ENCODE measurements around the gene CDC16. TPM values are rescaled to one million over a fixed set of nuclear protein-coding genes. Genes with fewer than 3 reads are reported as not detected.
"Not testable (repeated sequence)": the region's sequence is repeated elsewhere in the genome, so short reads cannot be mapped to it uniquely, and the experiment has no call there.

CDC16 gene
- total RNA-seq = 10 to 100 TPM; 83.5 to 90.8 TPM

GRCh38 chr13:114234645-114235421 lies at the start of gene CDC16:
CDC16 (plus strand) TSS chr13:114234897; CDS start chr13:114235085, 188 bp downstream.
- H3K4me3 Mint-ChIP-seq = peak within 1 kb of the TSS; percentile 85
- DNase-seq (peak; percentile 95), ATAC-seq (peak; percentile 94)
- intact Hi-C loops (cut with DNase I, micrococcal nuclease) = loop anchor here (1.0 to 2.0 kb wide), 7 partner anchors 46 to 650 kb away; partner anchors contain the start of genes CHAMP1 (in 1 of the 2), TFDP1 (in 1 of the 2) and UPF3A (in 1 of the 2)
- peaks cover 36% of the 10 kb centered on the region for H3K36me3 Mint-ChIP-seq (ENCODE audit: low read depth)
- peaks cover 1% of the 10 kb centered on the region for H3K9me3 Mint-ChIP-seq (ENCODE audit: low read depth)
- peak within 1 kb of the TSS; percentile 95 for H3K27ac Mint-ChIP-seq
- ChIA-PET CTCF (interaction anchor here (0.8 to 1.2 kb wide), 2 partner anchors 9 to 125 kb away, joined by 3 read pairs; no protein-coding TSS in a partner anchor), POLR2A (interaction anchor here (0.7 kb wide), 1 partner anchor 283 kb away, joined by 3 read pairs; no protein-coding TSS in a partner anchor)
- no peaks in the 10 kb centered on the region for H3K27me3 Mint-ChIP-seq
- peaks cover 40% of the 10 kb centered on the region for H3K4me1 Mint-ChIP-seq

GRCh38 chr13:114185182-114185971 lies 49.3 kb upstream of the CDC16 start:
- CTCF ChIA-PET = interaction anchor here (0.9 to 1.0 kb wide), 2 partner anchors 17 to 252 kb away, joined by 3 to 5 read pairs; no protein-coding TSS in a partner anchor
- POLR2A ChIA-PET = no interaction called here
- Mint-ChIP-seq H3K36me3 (ENCODE audit: low read depth) (peaks cover 4% of the 10 kb centered on the region), H3K4me1 (peaks cover 9% of the 10 kb centered on the region), H3K9me3 (ENCODE audit: low read depth) (peaks cover 9% of the 10 kb centered on the region), H3K27ac (no peak overlapping the region), H3K4me3 (no peak overlapping the region), H3K27me3 (no peaks in the 10 kb centered on the region)
- intact Hi-C loops (cut with DNase I, micrococcal nuclease) = no loop called here
- ATAC-seq (no peak), DNase-seq (no peak)

- peak; percentile 44 for DNase-seq
- ChIA-PET POLR2A (no interaction called here), CTCF (interaction anchor here (0.6 to 0.8 kb wide), 3 partner anchors 26 to 364 kb away, joined by 3 to 4 read pairs (median 3); no protein-coding TSS in a partner anchor)
- ATAC-seq = peak; percentile 94
- H3K27me3 Mint-ChIP-seq = no peaks in the 10 kb centered on the region
- H3K4me3 Mint-ChIP-seq = no peak overlapping the region
- H3K27ac Mint-ChIP-seq = no peak overlapping the region
- H3K9me3 Mint-ChIP-seq (ENCODE audit: low read depth) = peaks cover 4% of the 10 kb centered on the region
- H3K36me3 Mint-ChIP-seq (ENCODE audit: low read depth) = peaks cover 4% of the 10 kb centered on the region
- intact Hi-C loops (cut with DNase I, micrococcal nuclease) = no loop called here
- peaks cover 13% of the 10 kb centered on the region for H3K4me1 Mint-ChIP-seq
Measured at GRCh38 chr13:114194853-114195252, 39.8 kb upstream of the CDC16 start.

GRCh38 chr13:114196629-114197028 lies 38.1 kb upstream of the CDC16 start:
- Mint-ChIP-seq H3K27me3 (no peaks in the 10 kb centered on the region), H3K9me3 (ENCODE audit: low read depth) (no peaks in the 10 kb centered on the region), H3K4me3 (no peak overlapping the region), H3K27ac (no peak overlapping the region), H3K4me1 (peaks cover 13% of the 10 kb centered on the region), H3K36me3 (ENCODE audit: low read depth) (no peaks in the 10 kb centered on the region)
- no peak for DNase-seq
- intact Hi-C loops (cut with DNase I, micrococcal nuclease) = no loop called here
- no peak for ATAC-seq
- ChIA-PET CTCF (no interaction called here), POLR2A (no interaction called here)

- intact Hi-C loops (cut with DNase I, micrococcal nuclease) = no loop called here
- H3K9me3 Mint-ChIP-seq (ENCODE audit: low read depth) = no peaks in the 10 kb centered on the region
- H3K4me1 Mint-ChIP-seq = peaks cover 25% of the 10 kb centered on the region
- H3K36me3 Mint-ChIP-seq (ENCODE audit: low read depth) = no peaks in the 10 kb centered on the region
- ChIA-PET CTCF (interaction anchor here (0.6 kb wide), 1 partner anchor 220 kb away, joined by 3 read pairs; no protein-coding TSS in a partner anchor), POLR2A (no interaction called here)
- DNase-seq (no peak), ATAC-seq (no peak)
- H3K27ac Mint-ChIP-seq = no peak overlapping the region
- H3K4me3 Mint-ChIP-seq = no peak overlapping the region
- no peaks in the 10 kb centered on the region for H3K27me3 Mint-ChIP-seq
Measured at GRCh38 chr13:114198556-114198955, 36.1 kb upstream of the CDC16 start.

- DNase-seq; H3K4me3 Mint-ChIP-seq; ATAC-seq; H3K27me3 Mint-ChIP-seq; intact Hi-C loops (cut with DNase I, micrococcal nuclease); CTCF ChIA-PET; H3K27ac Mint-ChIP-seq; POLR2A ChIA-PET; H3K36me3 Mint-ChIP-seq (ENCODE audit: low read depth); H3K9me3 Mint-ChIP-seq (ENCODE audit: low read depth): not testable (repeated sequence)
- peaks cover 30% of the 10 kb centered on the region for H3K4me1 Mint-ChIP-seq
Measured at GRCh38 chr13:114199526-114199925, 35.2 kb upstream of the CDC16 start.

- Mint-ChIP-seq H3K27me3 (no peaks in the 10 kb centered on the region), H3K36me3 (ENCODE audit: low read depth) (no peaks in the 10 kb centered on the region), H3K9me3 (ENCODE audit: low read depth) (peaks cover 4% of the 10 kb centered on the region), H3K27ac (no peak overlapping the region), H3K4me1 (peaks cover 30% of the 10 kb centered on the region), H3K4me3 (no peak overlapping the region)
- ATAC-seq (no peak), DNase-seq (no peak)
- CTCF ChIA-PET = no interaction called here
- POLR2A ChIA-PET = no interaction called here
- intact Hi-C loops (cut with DNase I, micrococcal nuclease) = no loop called here
Measured at GRCh38 chr13:114199954-114200353, 34.7 kb upstream of the CDC16 start.

GRCh38 chr13:114200399-114200911 lies 34.2 kb upstream of the CDC16 start:
- DNase-seq = no peak
- Mint-ChIP-seq H3K27ac (no peak overlapping the region), H3K36me3 (ENCODE audit: low read depth) (no peaks in the 10 kb centered on the region), H3K9me3 (ENCODE audit: low read depth) (peaks cover 4% of the 10 kb centered on the region), H3K4me1 (peaks cover 28% of the 10 kb centered on the region), H3K4me3 (no peak overlapping the region), H3K27me3 (no peaks in the 10 kb centered on the region)
- POLR2A ChIA-PET = no interaction called here
- intact Hi-C loops (cut with DNase I, micrococcal nuclease) = no loop called here
- no peak for ATAC-seq
- CTCF ChIA-PET = no interaction called here

GRCh38 chr13:114202581-114202980 lies 32.1 kb upstream of the CDC16 start:
- POLR2A ChIA-PET = no interaction called here
- H3K4me3 Mint-ChIP-seq = no peak overlapping the region
- ATAC-seq (no peak), DNase-seq (no peak)
- H3K4me1 Mint-ChIP-seq = peaks cover 32% of the 10 kb centered on the region
- H3K27me3 Mint-ChIP-seq = no peaks in the 10 kb centered on the region
- CTCF ChIA-PET = interaction anchor here (0.8 to 1.5 kb wide), 3 partner anchors 11 to 93 kb away, joined by 3 read pairs; no protein-coding TSS in a partner anchor
- intact Hi-C loops (cut with DNase I, micrococcal nuclease) = no loop called here
- no peaks in the 10 kb centered on the region for H3K36me3 Mint-ChIP-seq (ENCODE audit: low read depth)
- peaks cover 6% of the 10 kb centered on the region for H3K9me3 Mint-ChIP-seq (ENCODE audit: low read depth)
- no peak overlapping the region for H3K27ac Mint-ChIP-seq

GRCh38 chr13:114203536-114203935 lies 31.2 kb upstream of the CDC16 start:
- POLR2A ChIA-PET = no interaction called here
- H3K27me3 Mint-ChIP-seq = no peaks in the 10 kb centered on the region
- no peaks in the 10 kb centered on the region for H3K36me3 Mint-ChIP-seq (ENCODE audit: low read depth)
- intact Hi-C loops (cut with DNase I, micrococcal nuclease) = no loop called here
- H3K9me3 Mint-ChIP-seq (ENCODE audit: low read depth) = peaks cover 7% of the 10 kb centered on the region
- CTCF ChIA-PET = interaction anchor here (1.5 kb wide), 1 partner anchor 94 kb away, joined by 3 read pairs; no protein-coding TSS in a partner anchor
- no peak overlapping the region for H3K4me3 Mint-ChIP-seq
- H3K27ac Mint-ChIP-seq = peak overlapping the region; percentile 63
- H3K4me1 Mint-ChIP-seq = peaks cover 32% of the 10 kb centered on the region
- ATAC-seq (peak; percentile 79), DNase-seq (peak; percentile 65)

- POLR2A ChIA-PET = no interaction called here
- Mint-ChIP-seq H3K36me3 (ENCODE audit: low read depth) (no peaks in the 10 kb centered on the region), H3K4me3 (no peak overlapping the region), H3K27ac (no peak overlapping the region), H3K4me1 (peaks cover 32% of the 10 kb centered on the region), H3K9me3 (ENCODE audit: low read depth) (peaks cover 7% of the 10 kb centered on the region), H3K27me3 (no peaks in the 10 kb centered on the region)
- CTCF ChIA-PET = no interaction called here
- ATAC-seq (peak; percentile 70), DNase-seq (no peak)
- intact Hi-C loops (cut with DNase I, micrococcal nuclease) = no loop called here
Measured at GRCh38 chr13:114204894-114205293, 29.8 kb upstream of the CDC16 start.

All from activated CD4-positive, alpha-beta T cell treated with anti-CD3 and anti-CD28 coated beads for 36 hours (primary cell).